ENCODE data around the gene BMS1.
"Not testable (repeated sequence)": the region's sequence is repeated elsewhere in the genome, so short reads cannot be mapped to it uniquely, and the experiment has no call there.

BMS1 gene

GRCh38 chr10:42782446-42783180 is at the start of gene BMS1:
Gene BMS1, plus strand, starts transcription at chr10:42782795. Its CDS starts 1,600 bp downstream, at chr10:42784395.
- peak; percentile 93 for DNase-seq (ENCODE audit: low read depth)

GRCh38 chr10:42734536-42734935 is 48.1 kb upstream of the BMS1 start:
- peak; percentile 4 for DNase-seq (ENCODE audit: low read depth)

- no peak for DNase-seq (ENCODE audit: low read depth)
These were observed 43.9 kb upstream of the BMS1 start for GRCh38 chr10:42738679-42739078.

GRCh38 chr10:42741536-42741935 is 41.1 kb upstream of the BMS1 start:
- DNase-seq (ENCODE audit: low read depth): not testable (repeated sequence)

- no peak for DNase-seq (ENCODE audit: low read depth)
These were observed 38.9 kb upstream of the BMS1 start for GRCh38 chr10:42743697-42744096.

- DNase-seq (ENCODE audit: low read depth): peak; percentile 17
These were observed 38.4 kb upstream of the BMS1 start for GRCh38 chr10:42744134-42744701.

GRCh38 chr10:42753126-42753506 is 29.5 kb upstream of the BMS1 start:
- DNase-seq (ENCODE audit: low read depth): peak; percentile 74

- peak; percentile 5 for DNase-seq (ENCODE audit: low read depth)
These were observed 29.0 kb upstream of the BMS1 start for GRCh38 chr10:42753507-42754154.

GRCh38 chr10:42754155-42755027 is 28.2 kb upstream of the BMS1 start:
- DNase-seq (ENCODE audit: low read depth): peak; percentile 9

GRCh38 chr10:42755028-42755451 is 27.6 kb upstream of the BMS1 start:
- DNase-seq (ENCODE audit: low read depth): no peak

- DNase-seq (ENCODE audit: low read depth): no peak
These were observed 27.0 kb upstream of the BMS1 start for GRCh38 chr10:42755556-42756093.

- DNase-seq (ENCODE audit: low read depth): no peak
These were observed 14.7 kb upstream of the BMS1 start for GRCh38 chr10:42767906-42768305.

- no peak for DNase-seq (ENCODE audit: low read depth)
These were observed 13.9 kb upstream of the BMS1 start for GRCh38 chr10:42768581-42769152.

- DNase-seq (ENCODE audit: low read depth): no peak
These were observed 13.4 kb upstream of the BMS1 start for GRCh38 chr10:42769173-42769572.

GRCh38 chr10:42769673-42770072 is 12.9 kb upstream of the BMS1 start:
- DNase-seq (ENCODE audit: low read depth): no peak

- no peak for DNase-seq (ENCODE audit: low read depth)
These were observed 5.9 kb upstream of the BMS1 start for GRCh38 chr10:42776681-42777080.

GRCh38 chr10:42780456-42780855 is 2.1 kb upstream of the BMS1 start:
- DNase-seq (ENCODE audit: low read depth): no peak

- DNase-seq (ENCODE audit: low read depth): peak; percentile 30
These were observed 626 bp upstream of the BMS1 start for GRCh38 chr10:42781893-42782445.

- DNase-seq (ENCODE audit: low read depth): peak; percentile 68
These were observed 570 bp downstream of the BMS1 start for GRCh38 chr10:42783181-42783549.

GRCh38 chr10:42785759-42786158 is 3.2 kb downstream of the BMS1 start:
- no peak for DNase-seq (ENCODE audit: low read depth)

GRCh38 chr10:42790835-42791234 is 8.2 kb downstream of the BMS1 start:
- no peak for DNase-seq (ENCODE audit: low read depth)

Measured in ELR (cell line).